H1 (cell line): ENCODE measurements around the gene OR2T5.
"Not testable (repeated sequence)": the region's sequence is repeated elsewhere in the genome, so short reads cannot be mapped to it uniquely, and the experiment has no call there.

Experiments
- ATF3 ChIP-seq: IDR thresholded peaks from 2 replicates; pipeline ENCODE4 v1.6.1; 2011; ENCODE audit warnings: low read depth, mild to moderate bottlenecking, low read length; ENCODE audit not compliant: insufficient read depth
- CTCF ChIP-seq, 3 experiments: IDR thresholded peaks; 1 replicate in 2 of 3; 2 replicates in 1 of 3; pipeline versions ENCODE4 v1.5.1 to v1.6.1; 2011; ENCODE audit warnings: low read length in 3 of 3, mild to moderate bottlenecking in 3 of 3, inconsistent platforms in 2 of 3, low read depth in 1 of 3, moderate library complexity in 1 of 3; ENCODE audit not compliant: insufficient read depth in 1 of 3; ENCODE audit errors: control extremely low read depth in 1 of 3
- POLR2A ChIP-seq, 2 experiments: IDR thresholded peaks; 1 replicate in 1 of 2; 2 replicates in 1 of 2; pipeline ENCODE4 v1.6.1; 2011; ENCODE audit warnings: low read depth in 2 of 2, low read length in 2 of 2, mild to moderate bottlenecking in 2 of 2; ENCODE audit errors: control extremely low read depth in 1 of 2
- POLR2AphosphoS5 ChIP-seq: IDR thresholded peaks from 2 replicates; pipeline ENCODE4 v1.6.1; 2011; ENCODE audit warnings: low read depth, low read length
- USF2 ChIP-seq: IDR thresholded peaks from 2 replicates; pipeline ENCODE4 v1.6.1; 2011; ENCODE audit warnings: low read length, improper control_type of control experiment
- YY1 ChIP-seq: IDR thresholded peaks from 2 replicates; pipeline ENCODE4 v1.6.1; 2011; ENCODE audit warnings: low read depth, mild to moderate bottlenecking, low read length

GRCh38 chr1:248475660-248476059, 12.7 kb upstream of the OR2T5 start:
- not testable (repeated sequence) for TF ChIP-seq YY1; USF2; CTCF (IDR thresholded peaks at IDR 0.05; ENCODE audit: control extremely low read depth in 1 of 3, insufficient read depth in 1 of 3, low read depth in 1 of 3, low read length in 3 of 3); POLR2AphosphoS5; POLR2A (IDR thresholded peaks at IDR 0.05; ENCODE audit: control extremely low read depth in 1 of 2, low read depth in 2 of 2, low read length in 2 of 2); ATF3
